ENCODE results near the gene FSTL5. TPM values are rescaled to one million over a fixed set of nuclear protein-coding genes. Genes with fewer than 3 reads are reported as not detected.

FSTL5 gene
- total and polyA plus RNA-seq, 4 donors, result 0.01 to 0.08 TPM; not detected in 2

GRCh38 chr4:161457311-161457710 is 706.5 kb downstream of the FSTL5 start:
- Histone ChIP-seq H3K27me3 (ENCODE audit: control insufficient read depth in 4 of 4, insufficient read depth in 4 of 4, low read length in 3 of 4) (no peaks in the 10 kb centered on the region), H3K9ac (ENCODE audit: low read depth in 1 of 2, low read length in 2 of 2) (no peak overlapping the region), H3K4me3 (ENCODE audit: low read depth in 1 of 3, low read length in 3 of 3) (no peak overlapping the region), H3K36me3 (ENCODE audit: control insufficient read depth in 4 of 4, insufficient read depth in 3 of 4, low read depth in 1 of 4, low read length in 3 of 4) (no peaks in the 10 kb centered on the region), H3K4me1 (ENCODE audit: control insufficient read depth in 4 of 4, insufficient read depth in 4 of 4, low read length in 3 of 4) (no peaks in the 10 kb centered on the region), H3K9me3 (ENCODE audit: control insufficient read depth in 4 of 4, low read length in 3 of 4) (no peaks in the 10 kb centered on the region), H3K27ac (ENCODE audit: low read depth in 1 of 2, low read length in 2 of 2) (no peak overlapping the region)
- TF ChIP-seq CTCF (IDR thresholded peaks at IDR 0.05; ENCODE audit: low read depth, low read length, missing input control) (no peak), RAD21 (IDR thresholded peaks at IDR 0.05) (no peak), TAF1 (conservative IDR thresholded peaks at IDR 0.05) (no peak), HNF4A (conservative IDR thresholded peaks at IDR 0.05) (no peak), SP1 (IDR thresholded peaks at IDR 0.05) (no peak), ZBTB33 (IDR thresholded peaks at IDR 0.05) (no peak), FOXA1 (IDR thresholded peaks at IDR 0.05) (no peak), FOXA2 (IDR thresholded peaks at IDR 0.05) (no peak)
- DNase-seq (ENCODE audit: low spot score), result no peak
- 68% methylated on average over 1 of the region's 1 CpG for whole genome bisulfite sequencing

- no peak for TF ChIP-seq ATF3 (IDR thresholded peaks at IDR 0.05)
- TF ChIP-seq FOXA1 (IDR thresholded peaks at IDR 0.05), result no peak
- TF ChIP-seq RXRA (IDR thresholded peaks at IDR 0.05), result no peak
- no peak for TF ChIP-seq MAX (IDR thresholded peaks at IDR 0.05)
- TF ChIP-seq REST (IDR thresholded peaks at IDR 0.05), result no peak
- TF ChIP-seq GABPA (IDR thresholded peaks at IDR 0.05 in 1 of 2, conservative IDR thresholded peaks at IDR 0.05 in 1 of 2), result no peak
- TF ChIP-seq YY1 (IDR thresholded peaks at IDR 0.05), result no peak
- no peak for TF ChIP-seq HNF4G (IDR thresholded peaks at IDR 0.05)
- no peak for TF ChIP-seq SP1 (IDR thresholded peaks at IDR 0.05)
- no peak for TF ChIP-seq NR2F2 (IDR thresholded peaks at IDR 0.05)
- no peak for TF ChIP-seq JUND (IDR thresholded peaks at IDR 0.05)
- TF ChIP-seq FOXA2 (IDR thresholded peaks at IDR 0.05), result no peak
- TF ChIP-seq EGR1 (IDR thresholded peaks at IDR 0.05; ENCODE audit: low read depth in 2 of 2), result no peak
- no peak for TF ChIP-seq RAD21 (IDR thresholded peaks at IDR 0.05)
- no peak for TF ChIP-seq TAF1 (conservative IDR thresholded peaks at IDR 0.05)
- no peak for TF ChIP-seq HNF4A (conservative IDR thresholded peaks at IDR 0.05)
- no peak for TF ChIP-seq CTCF (IDR thresholded peaks at IDR 0.05; ENCODE audit: low read depth, low read length, missing input control)
- Histone ChIP-seq H3K4me1 (ENCODE audit: control insufficient read depth in 4 of 4, insufficient read depth in 4 of 4, low read length in 3 of 4) (no peaks in the 10 kb centered on the region), H3K27me3 (ENCODE audit: control insufficient read depth in 4 of 4, insufficient read depth in 4 of 4, low read length in 3 of 4) (no peaks in the 10 kb centered on the region), H3K27ac (ENCODE audit: low read depth in 1 of 2, low read length in 2 of 2) (no peak overlapping the region), H3K9me3 (ENCODE audit: control insufficient read depth in 4 of 4, low read length in 3 of 4) (no peaks in the 10 kb centered on the region), H3K9ac (ENCODE audit: low read depth in 1 of 2, low read length in 2 of 2) (no peak overlapping the region), H3K4me3 (ENCODE audit: low read depth in 1 of 3, low read length in 3 of 3) (no peak overlapping the region), H3K36me3 (ENCODE audit: control insufficient read depth in 4 of 4, insufficient read depth in 3 of 4, low read depth in 1 of 4, low read length in 3 of 4) (no peaks in the 10 kb centered on the region)
- no peak for DNase-seq (ENCODE audit: low spot score)
- WGBS, result 63% methylated on average over 2 of the region's 2 CpGs
These were observed 708.9 kb downstream of the FSTL5 start for GRCh38 chr4:161454860-161455259.
